NCI-H526 (cell line): Measurements from ENCODE around the gene GLT8D1.
A peak's percentile ranks its signal among the peaks of the same experiment; 100 is the strongest.
"Not testable (repeated sequence)": the region's sequence is repeated elsewhere in the genome, so short reads cannot be mapped to it uniquely, and the experiment has no call there.

Source experiments
- DNase-seq, 2 experiments: peaks; one replicate each; lab custom pipeline; 2025; lab: John Stamatoyannopoulos, UW

Gene GLT8D1

GRCh38 chr3:52705688-52706686 lies at the start of gene GLT8D1, which contains the start of gene SPCS1:
Gene GLT8D1 (minus strand): TSS chr3:52705791. CDS start chr3:52700460, 5,331 bp downstream.
Gene SPCS1 (plus strand): TSS chr3:52706106. CDS start chr3:52706247, 141 bp downstream.
- DNase-seq, result peak; percentile 74 to 93

- no peak for DNase-seq
Observed at GRCh38 chr3:52754373-52754772, 48.8 kb upstream of the GLT8D1 start.

DNA sequence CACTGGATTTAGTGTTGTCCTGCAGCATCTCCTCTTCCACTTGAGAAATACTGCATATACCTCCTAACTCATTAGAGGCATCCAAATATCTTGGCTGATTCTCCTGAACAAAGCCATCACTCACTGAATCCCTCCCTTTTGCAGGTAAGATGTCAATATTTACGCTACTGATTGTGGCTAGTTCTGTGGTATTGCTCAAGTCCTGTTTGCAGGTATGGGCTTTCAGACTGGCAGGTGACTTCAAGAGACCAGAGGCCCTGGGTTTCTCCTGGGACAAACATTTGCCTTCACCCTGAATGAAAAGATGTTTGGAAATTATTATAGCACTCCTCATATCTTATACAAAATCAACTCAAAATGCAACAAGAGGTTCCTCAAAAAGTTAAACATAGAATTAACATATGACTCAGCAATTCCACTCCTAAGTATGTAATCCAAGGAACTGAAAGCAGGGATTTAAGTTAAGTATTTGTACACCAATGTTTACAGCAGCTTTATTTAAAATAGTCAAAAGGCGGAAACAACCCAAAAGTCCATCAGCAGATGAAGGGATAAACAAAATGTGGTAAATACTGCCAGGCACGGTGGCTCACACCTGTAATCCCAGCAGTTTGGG lies 46.6 kb upstream of the GLT8D1 start:
- peak in 1 of 2 experiments; percentile 33 for DNase-seq

DNA sequence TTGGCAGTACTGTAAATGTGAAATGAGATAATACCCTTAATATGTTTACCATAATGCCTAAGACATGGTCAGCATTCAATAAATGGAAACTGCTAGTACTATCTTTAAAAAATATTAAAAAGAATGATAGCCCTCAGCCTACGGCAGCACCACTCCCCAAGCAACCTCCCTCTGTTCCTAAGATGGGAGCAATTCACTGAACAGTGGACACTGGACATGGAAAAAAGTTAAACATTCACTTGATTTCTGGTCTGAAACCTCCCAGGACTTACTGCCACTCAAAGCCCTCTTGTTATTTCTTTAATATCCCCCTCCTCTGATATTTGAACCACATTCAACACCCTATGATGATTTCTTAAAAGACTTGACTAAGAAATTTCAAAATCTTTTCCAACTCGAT lies 38.1 kb upstream of the GLT8D1 start:
- DNase-seq, result no peak

GRCh38 chr3:52743152-52743551 lies 37.6 kb upstream of the GLT8D1 start:
- no peak for DNase-seq

DNA sequence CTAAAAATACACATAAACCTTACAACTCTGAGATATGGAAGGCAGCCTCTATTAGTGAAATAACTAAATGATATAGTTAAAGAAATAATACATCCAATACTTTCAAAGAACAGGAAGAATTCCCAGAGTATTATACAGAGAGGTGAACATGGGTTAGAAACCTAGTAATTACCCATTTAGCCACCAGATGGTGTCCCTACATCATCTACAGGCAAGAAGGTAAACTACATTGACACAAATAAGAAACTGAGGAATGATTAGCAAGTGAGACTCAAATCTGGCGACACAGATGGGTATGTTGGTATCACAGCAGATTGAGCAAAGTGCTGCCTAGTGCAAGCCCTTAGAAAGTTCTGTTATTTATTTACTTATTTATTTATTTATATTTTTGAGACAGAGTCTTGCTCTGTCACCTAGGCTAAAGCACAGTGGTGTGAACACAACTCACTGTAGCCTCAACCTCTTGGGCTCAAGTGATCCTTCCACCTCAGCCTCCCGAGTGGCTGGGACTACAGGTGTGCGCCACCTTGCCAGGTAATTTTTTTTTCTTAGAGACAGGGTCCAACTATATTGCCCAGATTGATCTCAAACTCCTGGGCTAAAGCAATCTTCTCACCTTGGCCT lies 36.9 kb upstream of the GLT8D1 start:
- DNase-seq, result peak in 1 of 2 experiments; percentile 23

GRCh38 chr3:52739730-52740129 lies 34.1 kb upstream of the GLT8D1 start:
- no peak for DNase-seq

DNA sequence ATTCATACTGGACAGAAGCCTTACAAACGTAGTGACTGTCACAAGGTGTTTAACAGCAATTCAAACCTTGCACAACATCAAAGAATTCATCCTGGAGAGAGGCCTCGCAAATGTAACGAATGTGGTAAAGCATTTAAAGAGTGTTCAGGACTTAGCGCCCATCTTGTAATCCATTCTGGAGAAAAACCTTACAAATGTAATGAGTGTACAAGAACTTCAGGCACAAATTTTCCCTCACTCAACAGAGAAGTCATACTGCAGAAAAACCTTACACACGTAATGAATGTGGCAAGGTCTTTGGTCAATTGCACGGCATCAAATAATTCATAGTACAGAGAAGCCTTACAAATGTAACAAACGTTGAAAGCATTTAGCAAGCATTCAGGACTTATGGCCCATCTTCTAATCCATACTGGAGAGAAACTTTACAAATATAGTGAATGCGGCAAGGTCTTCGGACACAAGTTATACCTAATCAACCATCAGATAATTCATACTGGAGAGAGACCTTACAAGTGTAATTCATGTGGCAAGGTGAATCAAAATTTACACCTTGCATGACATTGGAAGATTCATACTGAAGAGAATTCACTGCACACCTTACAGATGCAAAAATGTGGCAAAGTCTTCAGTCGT lies 27.8 kb upstream of the GLT8D1 start:
- no peak for DNase-seq

- DNase-seq, result no peak
Observed at GRCh38 chr3:52731590-52731989, 26.0 kb upstream of the GLT8D1 start.

DNA sequence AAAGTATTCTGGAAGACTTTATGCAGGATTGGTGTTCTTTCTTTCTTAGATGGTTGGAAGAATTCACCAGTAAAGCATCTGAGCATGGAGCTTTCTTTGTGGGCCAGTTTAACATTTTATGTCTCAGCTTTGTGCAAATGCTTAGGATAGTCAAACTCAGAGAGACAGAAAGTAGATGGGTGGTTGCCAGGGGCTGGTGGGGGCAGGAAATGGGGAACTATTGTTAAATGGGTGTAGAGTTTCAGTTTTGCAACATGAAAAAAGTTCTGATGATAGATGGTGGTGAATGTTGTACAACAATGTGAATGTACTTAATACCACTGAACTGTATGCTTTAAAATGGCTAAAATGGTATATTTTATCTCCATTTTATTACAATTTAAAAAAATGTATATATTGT lies 25.1 kb upstream of the GLT8D1 start:
- no peak for DNase-seq

GRCh38 chr3:52728753-52729152 lies 23.2 kb upstream of the GLT8D1 start:
- DNase-seq, result not testable (repeated sequence)

DNA sequence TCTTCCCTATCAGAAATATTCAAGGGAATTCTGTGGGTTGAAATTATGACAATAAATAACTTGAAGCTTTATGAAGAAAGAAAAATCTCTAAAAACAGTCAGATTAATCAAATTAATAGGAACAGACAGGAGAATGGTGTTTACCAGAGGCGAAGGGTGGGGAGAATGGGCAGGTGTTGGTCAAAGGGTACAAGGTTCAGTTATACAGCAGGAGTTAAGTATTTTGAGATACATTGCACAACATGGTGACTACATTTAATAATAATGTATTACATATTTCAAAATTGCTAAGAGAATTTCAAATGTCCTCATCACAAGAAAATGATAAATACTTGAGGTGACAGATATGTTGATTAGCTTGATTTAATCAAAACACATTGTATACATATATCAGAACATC lies 18.9 kb upstream of the GLT8D1 start:
- no peak for DNase-seq

- no peak for DNase-seq
Observed at GRCh38 chr3:52723935-52724334, 18.3 kb upstream of the GLT8D1 start.

DNA sequence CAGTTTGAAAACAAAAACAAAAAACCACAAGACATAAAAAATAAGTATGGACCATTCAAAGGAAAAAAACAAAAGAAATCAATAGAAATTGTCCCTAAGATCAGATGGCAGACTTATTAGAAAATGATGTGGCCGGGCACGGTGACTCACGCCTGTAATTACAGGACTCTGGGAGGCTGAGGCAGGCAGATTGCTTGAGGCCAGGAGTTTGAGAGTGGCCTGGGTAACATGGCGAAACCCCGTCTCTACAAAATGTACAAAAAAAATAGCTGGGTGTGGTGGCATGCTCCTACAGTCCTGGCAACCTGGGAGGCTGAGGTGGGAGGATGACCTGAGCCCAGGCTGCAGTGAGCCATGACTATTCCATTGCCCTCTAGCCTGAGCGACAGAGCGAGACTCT lies 16.9 kb upstream of the GLT8D1 start:
- DNase-seq, result no peak

GRCh38 chr3:52721730-52722008 lies 16.1 kb upstream of the GLT8D1 start:
- no peak for DNase-seq

GRCh38 chr3:52721002-52721729 lies 15.6 kb upstream of the GLT8D1 start:
- DNase-seq, result no peak

GRCh38 chr3:52719618-52720017 lies 14.0 kb upstream of the GLT8D1 start:
- DNase-seq, result no peak

DNA sequence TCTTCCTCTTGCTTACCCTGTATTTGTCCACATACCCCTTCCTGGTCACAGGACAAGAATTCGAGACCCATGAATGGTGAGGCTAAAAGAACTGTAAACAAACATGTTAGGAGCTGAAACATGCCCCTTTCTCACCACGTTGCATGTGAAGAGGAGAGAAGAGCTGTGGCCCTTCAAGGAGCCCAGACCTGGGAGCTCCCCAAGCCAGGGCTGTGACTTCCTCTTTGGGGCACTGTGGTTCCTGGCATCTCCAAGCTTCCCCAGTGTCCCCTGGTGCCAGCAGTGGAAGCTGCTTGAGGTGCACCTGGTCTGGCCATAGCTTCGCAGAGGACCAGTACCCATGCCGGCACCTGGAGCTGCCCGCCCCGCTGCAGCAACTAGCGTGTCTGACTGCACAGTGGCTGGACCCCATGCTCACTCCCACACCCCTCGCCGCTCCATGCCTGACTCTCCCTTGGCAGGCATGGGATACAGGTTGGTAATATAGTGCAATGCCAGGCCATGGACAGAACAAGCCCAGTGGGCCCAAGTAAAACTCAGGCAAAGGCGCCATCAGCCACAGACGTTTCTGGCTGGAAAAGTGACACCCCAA lies 10.2 kb upstream of the GLT8D1 start:
- DNase-seq, result no peak

DNA sequence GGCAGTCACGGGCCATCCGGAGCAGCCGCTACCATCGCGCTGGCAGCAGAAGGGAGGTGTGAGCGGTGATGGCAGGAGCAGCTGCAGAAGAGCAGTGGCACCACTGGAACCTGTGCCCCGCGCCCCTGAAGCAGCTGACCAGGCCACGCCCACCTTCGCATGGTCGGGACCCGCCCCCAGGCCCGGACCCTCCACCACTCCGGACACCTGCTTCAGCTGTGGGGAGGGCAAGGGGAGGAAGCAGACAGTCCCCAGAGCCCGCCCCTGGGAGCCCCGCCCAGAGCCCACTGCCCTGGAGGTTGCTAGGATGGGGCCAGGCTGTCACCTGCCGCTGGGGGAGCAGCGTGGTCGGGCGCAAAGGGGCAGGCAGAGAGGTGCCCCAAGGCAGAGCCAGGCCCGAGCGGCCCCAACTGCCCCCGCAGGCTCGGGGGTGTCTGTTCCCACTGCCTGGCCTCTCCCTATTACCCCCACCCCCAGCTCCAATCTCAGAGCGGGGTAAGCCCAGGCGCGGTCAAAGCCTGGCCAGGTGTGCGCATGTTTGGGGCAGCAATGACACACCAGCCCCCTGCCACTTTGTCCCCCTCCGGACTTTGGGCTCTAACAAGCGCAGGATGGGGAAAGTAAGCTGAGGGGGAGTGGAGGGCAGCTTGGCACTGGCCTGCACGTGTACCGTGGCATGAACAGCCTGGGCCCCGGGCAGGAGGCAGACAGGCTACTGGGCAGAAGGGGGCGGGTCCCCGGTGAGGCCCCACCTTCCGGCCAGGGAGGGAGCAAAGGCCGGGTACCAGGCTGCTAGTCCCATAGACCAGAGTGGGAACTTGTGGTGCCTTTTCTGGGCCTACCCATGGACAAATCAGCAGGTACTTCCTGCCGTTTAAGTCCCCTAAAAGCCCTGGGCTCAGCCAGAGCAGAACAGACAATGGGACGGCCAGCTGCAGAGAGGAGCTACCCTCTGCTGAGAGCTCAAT lies 9.0 kb upstream of the GLT8D1 start:
- peak; percentile 4 to 59 for DNase-seq
